SW480 (cell line): ENCODE results near the gene CLCN6.

Experiments
- DNase-seq: peaks from one replicate; pipeline ENCODE4 v3.0.0-alpha.2; 2016; ENCODE audit warnings: low spot score

Gene CLCN6

DNA sequence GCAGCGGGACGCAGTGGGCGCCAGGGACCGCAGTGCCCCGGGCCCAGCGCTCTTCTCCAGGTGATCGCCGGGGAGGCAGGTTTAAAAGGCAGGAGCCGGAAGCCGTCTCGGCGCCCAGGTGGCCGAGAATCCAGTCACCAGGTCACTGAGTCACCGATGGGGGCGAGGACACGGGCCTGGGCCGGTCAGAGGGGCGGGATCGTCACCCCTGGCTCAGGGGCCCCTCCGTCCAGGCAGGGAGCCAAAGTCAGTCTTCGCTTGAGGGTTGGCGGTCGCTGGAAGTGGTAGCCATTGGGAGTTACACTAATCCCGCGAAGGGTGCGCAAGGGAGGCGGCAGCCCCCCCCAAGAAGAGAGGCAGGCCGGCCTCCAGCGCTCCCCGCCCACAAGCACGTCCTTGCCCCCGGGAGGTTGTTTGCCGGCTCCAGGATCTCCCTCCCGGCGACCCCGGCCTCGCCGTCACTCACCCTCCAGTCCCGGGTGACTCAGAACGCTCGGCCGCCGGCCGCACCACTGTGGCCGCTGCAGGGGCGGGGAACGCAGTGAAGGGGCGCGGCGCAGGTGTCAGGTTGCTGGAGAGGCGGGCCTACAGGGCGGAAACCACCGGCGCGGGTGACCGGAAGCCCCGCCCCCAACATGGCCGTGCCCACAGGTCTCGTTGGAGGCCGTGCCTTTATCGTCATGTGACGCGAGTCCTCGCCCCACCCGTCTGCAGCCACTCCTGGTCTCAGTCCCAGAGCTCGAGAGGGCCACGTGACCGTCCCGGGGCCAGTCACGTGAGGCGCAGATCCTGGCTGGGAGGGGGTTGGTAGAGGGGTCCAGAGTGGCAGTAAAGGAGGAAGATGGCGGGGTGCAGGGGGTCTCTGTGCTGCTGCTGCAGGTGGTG, at the start of gene CLCN6, which contains the start of gene MTHFR:
CLCN6 (plus strand) TSS at position 770 of the 885 bp plus-strand sequence; CDS start at position 842, 72 bp downstream.
MTHFR (minus strand) TSS at position 543 of the 885 bp plus-strand sequence. CDS start 2,848 bp downstream, outside the sequence.
- peak; percentile 99 for DNase-seq

DNA sequence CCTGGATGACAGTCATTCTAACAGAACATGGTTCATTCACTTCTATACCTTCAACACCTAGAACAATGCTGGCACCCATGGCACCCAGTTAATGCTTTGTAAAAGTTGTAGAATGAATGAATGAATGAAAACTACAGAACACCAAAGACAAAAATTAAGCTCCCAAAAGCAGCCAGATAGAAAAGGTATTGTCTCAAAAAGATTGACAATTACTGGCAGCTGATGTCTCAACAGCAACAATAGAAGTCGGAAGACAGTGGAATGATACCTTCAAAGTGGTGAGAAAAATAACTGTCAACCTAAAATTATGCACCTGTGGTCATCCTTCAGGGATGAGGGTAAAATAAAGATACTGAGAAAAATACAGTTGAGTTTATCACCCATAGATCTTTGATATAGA, 48.9 kb upstream of the CLCN6 start:
- no peak for DNase-seq

- no peak for DNase-seq
These were observed 46.2 kb upstream of the CLCN6 start for GRCh38 chr1:11759791-11760190.

GRCh38 chr1:11761285-11761684, 44.7 kb upstream of the CLCN6 start:
- no peak for DNase-seq

GRCh38 chr1:11761988-11762406, 44.0 kb upstream of the CLCN6 start, which contains the start of gene C1orf167:
TSS of gene C1orf167 (plus strand) at chr1:11762193. CDS start at chr1:11764401, 2,208 bp downstream.
- no peak for DNase-seq

DNA sequence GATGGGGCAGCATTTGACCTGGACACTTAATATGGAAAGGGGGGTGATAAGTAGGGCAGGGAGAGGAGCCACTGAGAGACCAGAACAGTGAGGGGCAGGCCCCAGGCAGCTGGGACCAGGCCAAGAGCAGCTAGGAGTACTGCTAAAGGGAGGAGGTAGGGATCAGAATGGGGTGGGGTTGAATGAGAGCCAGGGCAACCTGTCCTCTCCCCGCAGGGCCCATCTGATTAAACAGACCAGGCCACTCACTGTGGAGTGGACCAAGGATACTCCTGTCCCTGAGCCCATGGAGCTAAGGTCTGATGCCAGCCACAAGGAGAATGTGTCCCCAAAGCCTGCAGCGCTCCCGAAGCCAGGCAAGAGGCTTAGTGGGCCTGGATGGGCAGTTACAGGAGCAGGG, 41.9 kb upstream of the CLCN6 start:
- DNase-seq: no peak

GRCh38 chr1:11764519-11764918, 41.5 kb upstream of the CLCN6 start:
- DNase-seq: no peak

DNA sequence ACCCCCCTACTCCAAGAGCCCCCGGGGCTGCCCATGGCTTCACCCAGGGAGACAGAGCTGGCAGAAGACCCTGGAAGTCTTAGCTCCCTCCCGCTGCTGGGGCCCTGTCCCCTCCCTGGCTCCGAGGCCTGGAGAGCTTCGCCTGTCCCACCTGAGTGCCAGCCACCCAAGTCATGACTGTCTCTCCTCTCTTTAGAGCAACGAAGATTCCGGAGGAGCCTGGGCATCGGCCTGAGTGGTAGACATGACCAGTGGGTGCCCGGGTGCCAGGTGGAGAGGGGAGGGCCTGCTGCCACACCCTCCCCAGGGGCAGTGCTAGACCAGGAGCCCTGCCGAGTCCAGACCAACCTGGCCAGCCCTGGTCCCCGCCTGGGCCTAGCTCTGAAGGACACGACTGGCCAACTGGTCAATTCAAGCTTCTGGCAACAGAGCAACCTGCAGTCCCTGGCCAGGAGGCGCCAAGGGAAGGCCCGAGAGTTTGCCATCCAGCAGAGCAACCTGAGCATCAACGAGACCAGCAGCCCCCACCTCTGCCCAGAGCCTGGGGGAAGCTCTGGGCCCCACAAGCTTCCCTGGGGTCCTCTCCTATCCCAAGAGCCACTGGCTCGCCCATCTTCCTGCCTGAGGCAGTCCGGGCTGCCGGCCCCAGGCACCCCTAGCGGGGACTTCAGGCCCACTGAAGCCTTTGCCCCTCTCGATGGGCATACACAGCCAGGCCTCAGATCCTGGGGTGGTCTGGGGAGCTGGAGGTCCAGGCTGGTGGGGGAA, 40.1 kb upstream of the CLCN6 start:
- DNase-seq: no peak

GRCh38 chr1:11766429-11766776, 39.6 kb upstream of the CLCN6 start:
- no peak for DNase-seq

DNA sequence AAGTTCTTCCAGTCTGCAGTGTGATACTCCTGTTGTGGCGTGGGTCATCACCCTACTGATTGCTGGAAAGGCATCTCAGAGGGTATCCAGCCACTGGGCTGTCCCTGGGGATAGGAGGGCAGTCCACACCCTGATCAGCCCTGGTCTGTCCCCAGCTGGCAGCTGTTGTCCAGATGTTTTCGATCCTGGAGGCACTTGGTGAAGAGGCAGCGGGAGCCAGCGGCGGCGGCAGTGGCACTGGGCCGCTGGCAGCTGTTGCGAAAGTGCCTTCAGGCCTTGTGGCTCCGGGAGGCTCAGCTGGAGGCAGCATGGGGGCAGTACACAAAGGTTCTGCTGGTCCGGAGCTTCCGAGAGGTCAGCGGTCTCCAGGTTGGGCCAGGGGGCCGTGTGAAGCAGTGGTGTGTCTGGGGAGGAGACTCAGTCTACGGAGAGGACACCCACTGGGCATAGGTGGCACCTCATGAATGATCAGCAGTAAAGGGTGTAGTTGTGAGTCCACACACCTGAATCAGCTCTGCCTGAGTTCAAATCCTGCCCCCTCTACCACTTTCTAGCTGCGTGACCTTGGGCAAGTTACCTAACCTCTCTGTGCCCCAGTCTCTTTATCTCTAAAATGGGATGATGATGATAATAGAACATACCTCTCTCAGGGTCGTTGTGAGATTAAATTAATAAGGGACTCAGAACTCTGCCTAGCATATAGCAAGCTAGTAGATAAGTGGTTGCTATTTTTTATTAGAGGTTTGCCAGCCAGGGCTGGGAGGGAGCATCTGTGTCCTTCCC, 37.9 kb upstream of the CLCN6 start:
- no peak for DNase-seq

- DNase-seq: peak; percentile 14
These were observed 37.2 kb upstream of the CLCN6 start for GRCh38 chr1:11768821-11769220.

DNA sequence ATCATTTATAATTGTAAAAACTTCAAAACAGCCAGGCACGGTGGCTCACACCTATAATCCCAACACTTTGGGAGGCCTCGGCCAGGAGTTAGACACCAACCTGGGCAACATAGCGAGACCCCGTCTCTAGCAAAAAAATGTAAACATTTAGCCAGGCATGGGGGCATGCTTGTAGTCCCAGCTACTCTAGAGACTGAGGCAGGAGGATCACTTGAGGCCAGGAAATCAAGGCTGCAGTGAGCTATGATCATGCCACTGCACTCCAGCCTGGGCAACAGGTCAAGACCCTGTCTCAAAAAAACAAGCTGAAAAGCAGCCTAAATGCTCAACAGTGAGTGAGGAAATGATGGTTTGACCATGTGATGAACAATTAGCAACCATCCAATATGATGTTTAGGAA, 36.7 kb upstream of the CLCN6 start:
- DNase-seq: no peak

DNA sequence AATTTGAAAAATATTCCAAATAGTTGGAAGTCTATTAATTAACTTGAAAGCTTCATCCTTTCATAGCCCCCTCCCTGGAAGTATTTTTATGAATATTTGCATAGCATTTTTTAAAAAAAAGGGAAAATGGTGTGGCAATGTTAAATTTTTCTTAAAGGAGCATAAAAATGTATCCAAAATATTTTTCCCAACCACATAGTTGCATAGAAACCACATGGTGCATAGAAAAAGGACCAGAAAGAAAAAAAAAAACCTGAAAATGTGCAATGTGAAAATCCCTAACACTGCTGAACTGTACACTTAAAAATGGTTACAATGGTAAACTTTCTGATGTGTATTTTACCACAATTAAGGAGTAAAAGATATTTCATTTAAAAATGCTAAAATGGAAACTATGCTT, 36.0 kb upstream of the CLCN6 start:
- DNase-seq: no peak

DNA sequence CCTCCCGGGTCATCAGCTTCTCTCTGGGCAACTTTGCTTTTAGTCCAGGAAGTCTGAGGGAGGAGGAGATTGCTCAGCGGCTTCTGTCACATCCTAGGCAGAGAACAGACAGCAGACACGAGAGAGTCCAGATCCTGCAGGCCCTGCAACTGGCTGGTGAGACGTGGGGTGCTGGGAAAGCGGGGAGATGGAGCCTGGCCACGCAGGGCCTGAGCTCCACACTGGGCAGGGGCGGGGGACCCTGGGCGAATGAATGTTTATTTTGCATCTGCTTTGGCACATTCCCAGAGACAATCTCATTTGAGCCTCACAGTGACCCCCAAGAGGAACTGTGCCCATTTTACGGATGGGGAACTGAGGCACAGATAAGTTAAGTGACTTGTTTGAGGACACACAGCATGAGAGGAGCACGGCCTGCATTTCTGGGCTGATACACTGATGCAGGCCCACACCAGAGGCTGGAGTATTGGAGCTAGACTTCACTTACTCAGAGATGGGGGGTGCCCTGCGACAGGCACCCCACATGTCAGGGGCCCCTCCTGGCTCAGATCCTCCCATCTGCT, 34.4 kb upstream of the CLCN6 start:
- no peak for DNase-seq

DNA sequence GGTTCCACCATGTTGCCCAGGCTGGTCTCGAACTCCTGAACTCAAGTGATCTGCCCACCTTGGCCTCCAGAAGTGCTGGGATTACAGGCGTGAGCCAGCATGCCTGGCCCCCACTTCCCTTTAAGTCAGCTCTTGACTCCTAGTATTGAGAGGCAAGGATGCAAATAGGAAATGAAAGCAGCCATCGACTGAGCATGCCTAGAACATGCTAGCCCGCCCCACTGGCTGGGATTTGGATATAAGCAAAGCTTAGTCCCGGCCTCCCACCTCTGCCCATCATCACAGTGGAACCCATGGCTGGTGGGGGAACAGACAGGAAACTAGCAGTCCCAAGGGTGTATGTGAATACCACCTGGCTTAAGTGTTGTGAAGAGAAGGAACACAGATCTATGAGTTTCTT, 33.5 kb upstream of the CLCN6 start:
- DNase-seq: no peak

DNA sequence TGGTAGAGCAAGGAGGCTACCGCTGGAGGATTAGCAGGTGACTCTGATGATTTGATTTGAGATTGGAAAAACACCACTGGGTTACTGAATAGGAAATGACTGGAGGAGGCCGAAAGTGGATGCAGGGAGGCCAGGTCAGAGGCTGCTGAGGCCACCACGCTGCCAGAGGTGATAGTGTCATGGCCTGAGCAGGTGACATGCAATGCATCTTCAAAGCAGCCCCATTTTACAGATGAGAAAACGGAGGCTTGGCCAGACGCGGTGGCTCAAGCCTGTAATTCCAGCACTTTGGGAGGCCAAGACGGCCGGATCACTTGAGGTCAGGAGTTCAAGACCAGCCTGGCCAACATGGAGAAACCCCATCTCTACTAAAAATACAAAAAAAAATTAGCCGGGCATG, 31.2 kb upstream of the CLCN6 start:
- no peak for DNase-seq

DNA sequence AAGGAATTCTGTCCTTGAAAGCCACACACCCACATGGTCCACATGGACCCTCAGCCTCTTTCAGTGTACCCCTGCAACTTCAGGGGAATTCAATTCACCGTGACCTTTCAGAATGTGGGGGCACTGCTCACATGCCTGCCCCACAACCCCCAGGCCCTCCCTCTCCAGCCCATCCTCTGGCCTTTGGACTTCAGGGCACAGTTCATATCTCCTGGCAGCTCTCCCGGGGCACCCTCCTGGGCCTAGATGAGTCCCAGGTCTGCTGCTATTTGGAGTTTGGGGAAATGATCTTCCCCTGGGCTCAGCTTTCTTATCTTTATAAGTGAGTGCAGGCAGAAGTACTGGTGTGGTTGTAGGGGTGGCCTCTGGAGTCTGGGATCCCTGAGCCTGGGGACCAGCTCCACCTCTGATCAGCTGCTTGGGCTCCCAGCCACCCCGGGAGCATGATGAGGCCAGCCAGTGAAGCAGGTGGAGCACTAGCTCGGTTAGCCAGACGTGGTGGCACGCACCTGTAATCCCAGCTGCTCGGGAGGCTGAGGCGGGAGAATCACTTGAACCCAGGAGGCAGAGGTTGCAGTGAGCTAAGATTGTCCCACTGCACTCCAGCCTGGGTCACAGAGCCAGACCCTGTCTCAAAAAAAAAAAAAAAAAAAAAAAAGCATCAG, 28.2 kb upstream of the CLCN6 start:
- no peak for DNase-seq

- DNase-seq: no peak
These were observed 27.7 kb upstream of the CLCN6 start for GRCh38 chr1:11778336-11778735.

DNA sequence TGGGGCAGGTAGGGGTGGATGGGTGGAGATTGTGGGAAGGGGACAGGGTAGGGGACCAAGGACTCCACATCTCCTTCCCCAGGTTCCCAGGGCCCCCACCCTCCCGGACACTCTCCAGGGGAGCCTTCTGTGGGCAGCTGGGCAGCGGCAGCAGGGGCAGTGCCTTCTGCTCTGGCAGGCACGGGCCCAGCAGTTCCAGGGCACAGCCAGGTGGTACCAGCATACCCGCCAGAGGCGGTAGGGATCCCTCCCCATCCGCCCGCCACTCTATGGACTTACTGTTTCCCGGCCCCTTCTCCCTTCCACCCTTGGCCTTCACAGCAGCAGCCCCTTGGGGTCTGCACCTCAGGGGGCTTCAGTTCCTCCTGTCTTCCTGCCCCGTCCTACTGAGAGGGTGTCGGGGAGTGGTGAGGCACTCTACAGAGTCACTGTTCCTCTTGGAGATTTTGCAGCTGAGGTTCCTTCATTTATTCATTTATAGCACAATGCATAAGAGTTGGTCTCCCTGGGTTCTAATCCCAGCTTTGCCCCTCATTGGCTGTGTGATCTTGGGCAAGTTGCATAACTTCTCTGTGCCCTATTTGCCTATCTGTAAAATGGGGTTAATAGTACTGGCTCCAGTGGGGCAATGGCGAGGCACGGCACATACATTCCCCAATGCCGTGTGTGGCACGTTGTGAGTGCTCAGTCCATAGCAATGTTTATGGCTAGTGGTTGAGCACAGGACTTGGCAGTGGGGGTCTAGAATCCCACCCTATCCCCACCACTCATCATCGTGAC, 27.0 kb upstream of the CLCN6 start:
- DNase-seq: no peak

GRCh38 chr1:11779715-11780379, 26.1 kb upstream of the CLCN6 start:
- DNase-seq: no peak
